Measurements from ENCODE around the gene SSBP4. TPM values are rescaled to one million over a fixed set of nuclear protein-coding genes. Genes with fewer than 3 reads are reported as not detected.

The SSBP4 gene
- total and polyA plus RNA-seq, 3 donors from 2014 or later, result 80.5 to 118 (median 90.3) TPM

DNA sequence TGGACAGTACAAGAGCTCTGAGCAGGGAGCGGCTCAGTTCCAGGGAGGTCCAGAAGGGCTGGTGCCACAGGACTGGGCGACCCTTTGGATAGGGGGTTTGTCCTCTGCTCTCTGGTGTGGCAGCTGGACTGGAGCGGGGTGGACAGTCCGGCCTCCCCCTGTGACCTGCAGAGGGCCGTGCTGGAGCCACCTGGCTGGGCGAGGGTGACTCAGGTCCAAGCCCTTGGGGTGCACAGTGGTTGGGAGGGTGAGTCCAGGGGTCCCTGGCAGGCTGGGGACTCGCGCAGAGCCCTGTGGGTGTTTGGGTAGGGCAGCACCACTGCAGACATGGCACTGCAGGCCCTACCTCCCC, 7.2 kb downstream of the SSBP4 start:
- Histone ChIP-seq H3K27ac (peak overlapping the region; percentile 76 to 81), H3K36me3 (ENCODE audit: low read depth, missing control alignments) (no peaks in the 10 kb centered on the region), H3K4me1 (peaks cover 64% of the 10 kb centered on the region), H3K9me3 (no peaks in the 10 kb centered on the region), H3K27me3 (no peaks in the 10 kb centered on the region), H3K4me3 (no peak overlapping the region)
- WGBS, 2 donors, result 73 to 77% methylated on average over 3 to 6 of the region's 8 CpGs
- intact Hi-C loops (cut with DNase I; ENCODE audit: low total_unique reads), result no loop called here
- DNase-seq, result no peak
- TF ChIP-seq, protein P1, sequence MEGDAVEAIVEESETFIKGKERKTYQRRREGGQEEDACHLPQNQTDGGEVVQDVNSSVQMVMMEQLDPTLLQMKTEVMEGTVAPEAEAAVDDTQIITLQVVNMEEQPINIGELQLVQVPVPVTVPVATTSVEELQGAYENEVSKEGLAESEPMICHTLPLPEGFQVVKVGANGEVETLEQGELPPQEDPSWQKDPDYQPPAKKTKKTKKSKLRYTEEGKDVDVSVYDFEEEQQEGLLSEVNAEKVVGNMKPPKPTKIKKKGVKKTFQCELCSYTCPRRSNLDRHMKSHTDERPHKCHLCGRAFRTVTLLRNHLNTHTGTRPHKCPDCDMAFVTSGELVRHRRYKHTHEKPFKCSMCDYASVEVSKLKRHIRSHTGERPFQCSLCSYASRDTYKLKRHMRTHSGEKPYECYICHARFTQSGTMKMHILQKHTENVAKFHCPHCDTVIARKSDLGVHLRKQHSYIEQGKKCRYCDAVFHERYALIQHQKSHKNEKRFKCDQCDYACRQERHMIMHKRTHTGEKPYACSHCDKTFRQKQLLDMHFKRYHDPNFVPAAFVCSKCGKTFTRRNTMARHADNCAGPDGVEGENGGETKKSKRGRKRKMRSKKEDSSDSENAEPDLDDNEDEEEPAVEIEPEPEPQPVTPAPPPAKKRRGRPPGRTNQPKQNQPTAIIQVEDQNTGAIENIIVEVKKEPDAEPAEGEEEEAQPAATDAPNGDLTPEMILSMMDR (IDR thresholded peaks at IDR 0.05), result no peak
- TF ChIP-seq POLR2A (IDR thresholded peaks at IDR 0.05), result no peak

DNA sequence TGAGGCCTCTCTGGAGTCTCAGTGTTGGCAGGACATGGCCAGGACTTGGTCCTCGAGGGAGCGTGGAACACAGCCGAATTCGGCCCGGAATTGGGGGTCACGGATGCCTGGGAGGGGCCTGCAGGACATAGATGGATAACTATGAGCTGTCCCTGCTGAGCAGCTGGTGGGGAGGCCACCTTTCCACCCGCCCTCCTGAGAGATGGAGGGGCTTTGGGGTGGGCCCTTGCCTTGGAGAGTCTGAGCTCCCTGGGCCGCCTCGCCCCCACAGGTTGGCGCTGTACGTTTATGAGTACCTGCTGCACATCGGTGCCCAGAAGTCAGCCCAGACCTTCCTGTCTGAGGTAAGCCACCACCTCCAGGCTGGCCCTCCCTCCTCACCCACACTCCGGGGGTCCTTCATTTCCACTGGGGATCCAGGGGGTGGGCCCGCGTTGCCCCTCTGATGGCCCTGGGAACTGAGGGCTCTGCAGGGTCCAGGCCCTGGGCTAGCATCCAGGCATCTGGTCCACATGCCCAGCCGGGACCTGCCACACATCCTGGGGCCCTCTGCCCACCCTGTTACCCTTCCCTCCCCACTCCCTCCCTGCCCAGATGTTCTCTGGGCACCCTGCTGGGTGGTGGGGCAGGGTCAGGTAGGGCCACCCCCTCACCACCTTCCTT, 8.0 kb downstream of the SSBP4 start:
- Histone ChIP-seq H3K9me3 (no peaks in the 10 kb centered on the region), H3K4me3 (no peak overlapping the region), H3K27me3 (no peaks in the 10 kb centered on the region), H3K27ac (peak overlapping the region in 1 of 2 donors; percentile 86), H3K36me3 (ENCODE audit: low read depth, missing control alignments) (no peaks in the 10 kb centered on the region), H3K4me1 (peaks cover 63% of the 10 kb centered on the region)
- no peak for TF ChIP-seq POLR2A (IDR thresholded peaks at IDR 0.05)
- TF ChIP-seq, protein P1 (IDR thresholded peaks at IDR 0.05), result no peak
- WGBS, 2 donors, result 62 to 90% methylated on average over 2 to 16 of the region's 16 CpGs
- DNase-seq, result no peak
- intact Hi-C loops (cut with DNase I; ENCODE audit: low total_unique reads), result no loop called here

DNA sequence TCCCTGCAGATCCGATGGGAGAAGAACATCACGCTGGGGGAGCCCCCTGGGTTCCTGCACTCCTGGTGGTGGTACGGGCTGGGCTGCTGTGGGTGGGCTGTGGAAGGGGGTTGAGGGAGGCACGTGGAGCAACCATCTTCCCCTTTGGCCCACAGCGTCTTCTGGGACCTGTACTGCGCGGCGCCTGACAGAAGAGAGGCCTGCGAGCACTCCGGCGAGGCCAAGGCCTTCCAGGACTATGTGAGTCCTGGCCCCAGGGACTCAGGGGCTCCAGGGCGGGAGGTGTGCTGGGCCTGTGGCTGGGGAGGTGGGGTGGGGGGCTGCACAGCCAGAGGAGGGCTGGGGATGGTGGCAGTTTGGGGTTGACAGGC, 8.5 kb downstream of the SSBP4 start:
- H3K36me3 ChIP-seq (ENCODE audit: low read depth, missing control alignments), result no peaks in the 10 kb centered on the region
- H3K4me3 ChIP-seq, result no peak overlapping the region
- H3K27ac ChIP-seq, result peak overlapping the region in 1 of 2 donors; percentile 86
- no peak for DNase-seq
- 60 to 66% methylated on average over 7 to 12 of the region's 12 CpGs for WGBS, 2 donors
- H3K9me3 ChIP-seq, result no peaks in the 10 kb centered on the region
- H3K4me1 ChIP-seq, result peaks cover 62% of the 10 kb centered on the region
- TF ChIP-seq, protein P1 (IDR thresholded peaks at IDR 0.05), result no peak
- no peak for TF ChIP-seq POLR2A (IDR thresholded peaks at IDR 0.05)
- intact Hi-C loops (cut with DNase I; ENCODE audit: low total_unique reads), result no loop called here
- H3K27me3 ChIP-seq, result no peaks in the 10 kb centered on the region

DNA sequence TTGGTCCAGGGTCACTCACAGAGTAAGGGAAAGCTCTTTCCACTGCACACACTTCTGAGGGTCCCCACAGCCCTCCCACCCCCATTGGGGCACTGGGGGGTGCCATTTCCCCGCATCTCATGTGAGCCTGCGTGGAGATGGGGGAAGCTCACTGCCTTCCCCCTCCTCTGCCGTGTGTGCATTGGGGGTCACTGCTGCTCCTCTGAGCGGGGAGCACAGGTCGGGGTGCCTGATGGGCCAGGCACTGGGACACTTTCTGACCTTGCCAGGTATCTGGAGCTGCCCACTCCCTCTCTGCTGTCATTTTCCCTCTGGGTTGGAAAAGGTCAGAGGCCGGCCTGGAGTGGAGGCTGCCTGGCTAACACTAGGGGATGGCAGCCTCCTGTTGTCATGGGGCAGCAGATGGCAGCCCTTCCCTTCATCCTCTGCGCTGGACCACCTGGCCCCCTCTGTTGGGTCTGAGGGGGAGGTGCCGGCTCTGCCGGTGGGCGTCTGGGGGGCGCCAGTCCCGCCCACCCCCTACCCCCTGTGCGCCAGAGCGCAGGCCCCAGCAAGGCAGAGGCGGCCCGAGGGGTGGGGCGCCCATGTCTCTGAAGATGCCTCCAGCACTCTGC, 9.1 kb downstream of the SSBP4 start:
- no peak for TF ChIP-seq POLR2A (IDR thresholded peaks at IDR 0.05)
- TF ChIP-seq, protein P1 (IDR thresholded peaks at IDR 0.05), result no peak
- intact Hi-C loops (cut with DNase I; ENCODE audit: low total_unique reads), result no loop called here
- WGBS, 2 donors, result 64 to 90% methylated on average over 3 to 17 of the region's 17 CpGs
- Histone ChIP-seq H3K36me3 (ENCODE audit: low read depth, missing control alignments) (no peaks in the 10 kb centered on the region), H3K4me3 (peak overlapping the region in 1 of 2 donors; percentile 44), H3K9me3 (no peaks in the 10 kb centered on the region), H3K27ac (peak overlapping the region; percentile 61 to 86), H3K4me1 (peaks cover 63% of the 10 kb centered on the region), H3K27me3 (no peaks in the 10 kb centered on the region)
- DNase-seq, result no peak

Data from testis (tissue), 3 donors.